Panc1 (cell line): ENCODE data around the gene UGT1A9.

Source experiments
- POLR2AphosphoS5 ChIP-seq: IDR thresholded peaks from 2 replicates; pipeline ENCODE4 v1.6.1; 2012; ENCODE audit warnings: mild to moderate bottlenecking, low read depth, low read length, moderate library complexity
- TCF7L2 ChIP-seq: IDR thresholded peaks from 2 replicates; pipeline ENCODE4 v1.6.1; 2011; ENCODE audit warnings: mild to moderate bottlenecking, low read depth, low read length, inconsistent platforms
- TF ChIP-seq, protein P1 (sequence below): fragments of 450-650 bp; IDR thresholded peaks from 2 replicates; pipeline ENCODE4 v1.5.1; 2017; ENCODE audit warnings: mild to moderate bottlenecking

DNA sequence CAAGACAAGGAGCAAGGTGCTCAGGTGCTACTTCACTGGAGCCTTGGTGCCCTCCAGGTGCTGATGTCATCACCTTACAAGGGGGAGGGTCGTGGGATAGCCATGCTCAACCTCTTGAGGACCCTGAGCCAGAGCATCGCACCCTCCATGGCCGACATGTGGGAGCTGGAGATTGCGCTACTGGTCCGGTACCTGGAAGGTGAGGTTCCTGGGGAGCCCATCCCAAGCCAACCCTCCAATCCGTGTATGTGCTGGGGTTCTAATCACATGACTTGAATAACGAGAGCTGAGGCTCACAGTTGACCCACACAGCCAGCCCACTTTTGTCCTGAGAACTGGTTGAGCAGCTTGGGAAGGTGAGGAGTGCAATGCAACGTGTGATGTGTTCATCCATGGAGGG, 132.3 kb downstream of the UGT1A9 start:
- TF ChIP-seq, protein P1, sequence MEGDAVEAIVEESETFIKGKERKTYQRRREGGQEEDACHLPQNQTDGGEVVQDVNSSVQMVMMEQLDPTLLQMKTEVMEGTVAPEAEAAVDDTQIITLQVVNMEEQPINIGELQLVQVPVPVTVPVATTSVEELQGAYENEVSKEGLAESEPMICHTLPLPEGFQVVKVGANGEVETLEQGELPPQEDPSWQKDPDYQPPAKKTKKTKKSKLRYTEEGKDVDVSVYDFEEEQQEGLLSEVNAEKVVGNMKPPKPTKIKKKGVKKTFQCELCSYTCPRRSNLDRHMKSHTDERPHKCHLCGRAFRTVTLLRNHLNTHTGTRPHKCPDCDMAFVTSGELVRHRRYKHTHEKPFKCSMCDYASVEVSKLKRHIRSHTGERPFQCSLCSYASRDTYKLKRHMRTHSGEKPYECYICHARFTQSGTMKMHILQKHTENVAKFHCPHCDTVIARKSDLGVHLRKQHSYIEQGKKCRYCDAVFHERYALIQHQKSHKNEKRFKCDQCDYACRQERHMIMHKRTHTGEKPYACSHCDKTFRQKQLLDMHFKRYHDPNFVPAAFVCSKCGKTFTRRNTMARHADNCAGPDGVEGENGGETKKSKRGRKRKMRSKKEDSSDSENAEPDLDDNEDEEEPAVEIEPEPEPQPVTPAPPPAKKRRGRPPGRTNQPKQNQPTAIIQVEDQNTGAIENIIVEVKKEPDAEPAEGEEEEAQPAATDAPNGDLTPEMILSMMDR, result no peak
- TF ChIP-seq POLR2AphosphoS5 (no peak), TCF7L2 (no peak)
